ENCODE data around the gene NCKAP5.

The NCKAP5 gene

GRCh38 chr2:133270550-133270949 lies 297.7 kb downstream of the NCKAP5 start:
- no peak for TF ChIP-seq CTCF (conservative IDR thresholded peaks at IDR 0.05; ENCODE audit: control insufficient read depth, insufficient read depth, low read depth, low read length)
- no peak overlapping the region for H3K4me3 ChIP-seq (ENCODE audit: control insufficient read depth, low read depth, low read length)
- no peak for DNase-seq (ENCODE audit: low read depth)

GRCh38 chr2:133266926-133267590 lies 301.2 kb downstream of the NCKAP5 start:
- H3K4me3 ChIP-seq (ENCODE audit: control insufficient read depth, low read depth, low read length): no peak overlapping the region
- DNase-seq (ENCODE audit: low read depth): no peak
- no peak for TF ChIP-seq CTCF (conservative IDR thresholded peaks at IDR 0.05; ENCODE audit: control insufficient read depth, insufficient read depth, low read depth, low read length)

- DNase-seq (ENCODE audit: low read depth): no peak
- TF ChIP-seq CTCF (conservative IDR thresholded peaks at IDR 0.05; ENCODE audit: control insufficient read depth, insufficient read depth, low read depth, low read length): no peak
- no peak overlapping the region for H3K4me3 ChIP-seq (ENCODE audit: control insufficient read depth, low read depth, low read length)
These were observed 302.0 kb downstream of the NCKAP5 start for GRCh38 chr2:133266041-133266925.

- no peak overlapping the region for H3K4me3 ChIP-seq (ENCODE audit: control insufficient read depth, low read depth, low read length)
- no peak for DNase-seq (ENCODE audit: low read depth)
- TF ChIP-seq CTCF (conservative IDR thresholded peaks at IDR 0.05; ENCODE audit: control insufficient read depth, insufficient read depth, low read depth, low read length): no peak
These were observed 302.8 kb downstream of the NCKAP5 start for GRCh38 chr2:133265432-133265949.

GRCh38 chr2:133264989-133265401 lies 303.3 kb downstream of the NCKAP5 start:
- no peak for DNase-seq (ENCODE audit: low read depth)
- TF ChIP-seq CTCF (conservative IDR thresholded peaks at IDR 0.05; ENCODE audit: control insufficient read depth, insufficient read depth, low read depth, low read length): no peak

GRCh38 chr2:133262893-133263292 lies 305.4 kb downstream of the NCKAP5 start:
- no peak overlapping the region for H3K4me3 ChIP-seq (ENCODE audit: control insufficient read depth, low read depth, low read length)
- no peak for DNase-seq (ENCODE audit: low read depth)
- no peak for TF ChIP-seq CTCF (conservative IDR thresholded peaks at IDR 0.05; ENCODE audit: control insufficient read depth, insufficient read depth, low read depth, low read length)

More at GRCh38 chr2:133264989-133265401, 303.3 kb downstream of the NCKAP5 start:
- H3K4me3 ChIP-seq (ENCODE audit: control insufficient read depth, low read depth, low read length): no peak overlapping the region

All from fibroblast of mammary gland (primary cell).